Medulla oblongata (tissue), 1 donor: Measurements from ENCODE around the gene STUM.
"Not testable (repeated sequence)": the region's sequence is repeated elsewhere in the genome, so short reads cannot be mapped to it uniquely, and the experiment has no call there.

Experiments
- DNase-seq: peaks from one replicate; pipeline ENCODE4 v3.0.0-alpha.2; 2015; ENCODE audit errors: extremely low spot score

The STUM gene

DNA sequence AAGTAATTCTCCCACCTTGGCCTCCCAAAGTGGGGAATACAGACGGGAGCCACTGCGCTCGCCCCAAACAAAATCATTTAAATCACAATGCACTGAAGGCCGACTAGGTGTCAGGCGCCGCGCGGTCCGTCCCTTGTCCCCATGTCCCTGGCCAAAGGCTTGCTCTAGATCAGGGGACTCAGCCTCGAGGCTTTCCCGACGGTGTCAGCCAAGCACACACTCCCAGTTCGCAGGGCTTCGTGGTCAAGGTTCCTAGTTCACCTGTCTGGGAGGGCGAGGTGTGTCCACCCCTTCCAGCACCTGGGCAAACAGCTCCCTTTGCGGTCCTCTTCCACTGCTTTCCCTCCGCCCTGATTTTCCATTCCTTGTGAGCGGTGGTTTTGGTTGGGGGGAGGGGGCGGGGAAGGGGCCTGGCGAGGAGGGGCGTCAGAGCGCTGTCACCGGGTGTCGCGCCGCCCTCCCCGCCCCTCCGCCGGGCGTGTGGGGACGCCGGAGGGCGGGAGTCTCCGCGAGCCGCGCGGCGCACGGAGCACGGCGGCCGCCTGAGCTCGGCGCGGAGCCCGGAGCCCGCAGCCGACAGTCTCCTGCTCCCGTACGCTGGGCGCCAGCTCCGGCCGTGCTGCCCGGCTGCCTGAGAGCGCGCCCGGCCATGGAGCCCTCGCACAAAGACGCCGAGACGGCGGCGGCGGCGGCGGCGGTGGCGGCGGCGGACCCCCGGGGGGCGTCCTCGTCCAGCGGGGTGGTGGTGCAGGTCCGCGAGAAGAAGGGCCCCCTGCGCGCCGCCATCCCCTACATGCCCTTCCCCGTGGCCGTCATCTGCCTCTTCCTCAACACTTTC is at the start of gene STUM:
Gene STUM, plus strand, starts transcription at position 509 of the 838 bp plus-strand sequence. Its CDS starts 141 bp downstream, at position 650.
- peak; percentile 18 for DNase-seq

- not testable (repeated sequence) for DNase-seq
Measured at GRCh38 chr1:226499699-226500098, 48.9 kb upstream of the STUM start.

- no peak for DNase-seq
Measured at GRCh38 chr1:226506021-226506420, 42.5 kb upstream of the STUM start.

GRCh38 chr1:226506921-226507320 is 41.6 kb upstream of the STUM start:
- DNase-seq: no peak

DNA sequence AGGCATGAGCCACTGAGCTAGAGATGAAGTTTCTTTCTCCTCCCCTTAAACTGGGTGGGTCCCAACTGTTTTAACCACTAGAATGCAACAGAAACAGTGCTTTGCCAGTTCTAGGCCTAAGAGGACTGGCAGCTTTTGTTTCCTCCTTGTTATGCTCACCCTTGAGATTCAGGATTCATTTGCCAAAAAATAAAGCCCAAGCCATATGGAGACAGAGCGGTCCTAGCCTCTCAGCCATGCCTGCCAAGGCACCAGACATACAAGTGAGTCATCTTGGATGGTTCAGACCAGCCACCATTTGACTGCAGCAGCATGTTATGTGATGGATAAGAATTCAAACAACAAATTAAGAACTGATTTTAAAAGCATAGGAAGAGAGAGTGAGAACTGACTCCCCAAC is 38.1 kb upstream of the STUM start:
- DNase-seq: no peak

- no peak for DNase-seq
Measured at GRCh38 chr1:226511296-226511695, 37.3 kb upstream of the STUM start.

- no peak for DNase-seq
Measured at GRCh38 chr1:226512076-226512728, 36.4 kb upstream of the STUM start.

DNA sequence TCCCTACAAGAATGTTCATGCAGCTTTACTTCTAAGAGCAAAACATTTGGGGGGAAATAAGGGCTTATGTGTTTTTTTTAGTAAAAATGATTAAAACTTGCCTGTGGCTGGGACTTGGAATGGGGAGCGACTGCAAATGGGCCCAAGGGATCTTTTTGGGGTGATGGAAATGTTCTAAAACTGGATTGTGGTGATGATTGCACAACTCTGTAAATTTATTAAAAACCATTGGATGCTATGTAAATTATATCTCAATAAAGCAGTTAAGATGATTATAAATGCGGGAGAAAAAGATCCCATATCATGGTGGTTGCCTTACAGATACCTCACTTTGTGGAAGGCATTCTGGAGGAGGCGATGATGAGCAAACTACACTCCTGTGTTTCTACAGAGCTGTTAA is 30.2 kb upstream of the STUM start:
- DNase-seq: no peak

GRCh38 chr1:226519135-226519534 is 29.4 kb upstream of the STUM start:
- no peak for DNase-seq

GRCh38 chr1:226519716-226520598 is 28.6 kb upstream of the STUM start:
- no peak for DNase-seq

DNA sequence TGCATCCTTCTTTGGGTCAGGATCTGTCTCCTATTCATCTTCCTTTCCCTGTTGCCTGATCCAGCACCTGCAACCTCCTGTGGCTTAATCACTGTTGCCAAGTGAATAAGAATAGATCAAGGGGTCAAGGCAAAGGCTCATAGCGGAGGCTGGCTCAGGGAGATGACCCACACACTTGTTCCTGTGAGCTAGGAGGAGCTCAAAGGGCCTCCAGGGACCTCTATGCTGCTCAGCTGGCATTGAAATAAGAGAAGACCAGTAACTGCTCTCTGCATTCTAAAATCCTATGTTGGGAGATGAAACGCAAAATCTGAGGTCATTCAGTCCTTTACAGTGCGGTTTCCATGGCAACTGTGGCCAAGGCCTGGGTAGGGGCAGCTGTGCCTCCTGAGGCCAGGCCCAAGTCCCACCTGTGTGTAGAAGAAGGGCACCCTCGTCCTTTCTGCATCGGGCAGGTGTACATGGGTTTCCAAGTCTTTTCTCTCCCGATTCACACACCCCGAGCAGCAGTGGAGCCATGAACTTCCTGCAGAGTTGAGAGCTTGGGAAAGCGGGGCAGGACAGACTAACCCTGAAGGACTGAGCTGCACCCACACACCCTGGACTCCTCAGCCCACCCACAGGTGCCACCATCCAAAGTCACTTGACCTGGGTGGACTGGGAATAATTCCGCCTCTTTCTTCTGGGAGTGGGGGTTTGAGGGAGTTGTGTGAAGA is 27.8 kb upstream of the STUM start:
- DNase-seq: no peak

DNA sequence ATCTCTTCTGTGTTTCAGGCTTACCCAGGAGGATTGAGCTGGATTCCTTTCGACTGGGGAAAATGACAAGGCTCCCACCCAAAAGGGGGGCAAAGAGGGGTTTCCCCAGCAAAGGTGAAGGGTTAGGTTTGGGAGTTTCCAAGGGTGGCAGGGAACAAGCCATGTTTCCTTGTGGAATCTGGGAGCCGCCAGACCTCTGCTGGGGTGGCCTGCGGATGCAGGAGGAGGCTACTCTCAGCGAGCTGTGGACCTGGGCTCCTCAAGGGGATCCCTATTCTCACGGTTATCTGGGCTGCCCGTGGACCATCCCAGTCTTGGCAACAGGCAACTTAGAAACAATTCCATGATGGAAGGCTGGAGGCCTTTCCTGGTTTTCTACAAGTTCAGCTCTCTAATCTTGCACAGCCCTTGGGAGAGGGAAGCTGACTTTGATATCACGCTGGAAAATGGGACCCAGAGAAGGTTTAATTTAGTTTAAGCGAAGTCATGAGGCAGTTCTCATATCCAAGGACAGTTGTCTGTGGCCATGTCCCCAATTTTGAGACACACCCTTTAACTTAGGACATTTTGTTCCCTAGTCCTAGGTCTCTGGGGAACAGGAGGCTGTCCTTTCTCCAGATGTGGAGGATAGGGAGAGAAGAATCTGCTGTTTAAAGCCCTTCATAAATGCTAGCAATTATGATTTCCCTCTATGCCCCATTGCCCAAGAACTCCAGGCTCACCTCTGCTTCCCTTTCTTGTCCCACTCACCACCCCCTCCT is 24.7 kb upstream of the STUM start:
- DNase-seq: no peak

GRCh38 chr1:226524547-226524946 is 24.0 kb upstream of the STUM start:
- no peak for DNase-seq

GRCh38 chr1:226525750-226526149 is 22.8 kb upstream of the STUM start:
- no peak for DNase-seq

DNA sequence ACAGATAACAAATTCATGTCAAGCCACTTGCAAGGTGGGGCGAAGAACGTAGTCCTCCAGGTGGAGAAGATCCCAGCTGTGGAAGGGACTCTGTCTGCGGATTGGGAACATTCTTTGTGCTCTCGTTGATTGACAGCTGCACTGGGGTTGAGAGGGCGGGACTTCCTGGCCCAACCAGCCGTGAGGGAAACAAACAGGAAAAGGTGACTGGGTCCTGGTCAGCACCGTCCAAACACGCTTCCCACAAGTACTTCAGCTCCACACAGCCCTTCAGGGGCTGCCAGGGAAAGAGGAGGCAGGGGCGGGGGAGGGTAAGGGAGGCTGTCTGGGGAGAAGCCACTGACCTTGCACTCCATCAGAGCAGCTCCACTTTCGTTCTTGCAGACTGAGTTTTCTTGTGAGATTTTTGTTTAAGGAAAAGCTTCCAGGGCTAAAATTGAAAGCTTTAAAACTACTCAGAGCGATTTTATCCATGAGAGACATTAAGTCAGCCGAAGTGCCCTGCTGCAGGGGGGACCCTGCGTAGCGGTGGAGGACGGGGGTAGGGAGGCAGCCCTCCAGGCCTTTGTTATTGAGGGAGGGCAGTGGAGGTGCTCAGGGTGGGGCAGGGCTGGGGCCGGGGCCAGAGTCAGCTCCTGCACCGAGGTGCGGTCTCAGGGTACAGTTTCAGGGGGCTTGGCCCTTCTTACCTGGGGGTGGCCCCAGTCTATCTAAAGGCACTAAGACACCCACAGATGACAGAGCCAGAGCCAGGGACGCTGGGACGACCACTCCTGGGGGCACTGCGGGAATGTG is 21.6 kb upstream of the STUM start:
- no peak for DNase-seq

- no peak for DNase-seq
Measured at GRCh38 chr1:226529891-226530290, 18.7 kb upstream of the STUM start.

DNA sequence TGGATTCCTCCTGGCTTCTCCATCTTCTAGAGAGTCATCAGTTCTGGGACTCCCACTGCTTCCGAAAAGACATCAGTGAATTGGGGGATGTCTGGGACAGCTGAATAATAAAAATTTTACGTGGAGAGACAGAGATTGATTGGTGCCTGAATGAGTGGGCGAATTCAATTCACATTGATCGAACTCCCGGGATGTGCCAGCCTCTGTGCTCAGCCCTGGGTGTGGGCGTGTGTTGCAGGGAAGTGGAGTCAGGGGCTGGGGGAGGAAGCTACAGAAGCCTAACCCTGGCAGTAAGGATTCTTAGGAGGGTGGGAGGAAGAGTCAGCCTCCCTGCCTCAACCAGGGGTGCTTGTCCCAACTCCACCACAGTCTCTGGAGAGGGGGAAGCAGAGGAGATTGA is 18.0 kb upstream of the STUM start:
- DNase-seq: no peak

DNA sequence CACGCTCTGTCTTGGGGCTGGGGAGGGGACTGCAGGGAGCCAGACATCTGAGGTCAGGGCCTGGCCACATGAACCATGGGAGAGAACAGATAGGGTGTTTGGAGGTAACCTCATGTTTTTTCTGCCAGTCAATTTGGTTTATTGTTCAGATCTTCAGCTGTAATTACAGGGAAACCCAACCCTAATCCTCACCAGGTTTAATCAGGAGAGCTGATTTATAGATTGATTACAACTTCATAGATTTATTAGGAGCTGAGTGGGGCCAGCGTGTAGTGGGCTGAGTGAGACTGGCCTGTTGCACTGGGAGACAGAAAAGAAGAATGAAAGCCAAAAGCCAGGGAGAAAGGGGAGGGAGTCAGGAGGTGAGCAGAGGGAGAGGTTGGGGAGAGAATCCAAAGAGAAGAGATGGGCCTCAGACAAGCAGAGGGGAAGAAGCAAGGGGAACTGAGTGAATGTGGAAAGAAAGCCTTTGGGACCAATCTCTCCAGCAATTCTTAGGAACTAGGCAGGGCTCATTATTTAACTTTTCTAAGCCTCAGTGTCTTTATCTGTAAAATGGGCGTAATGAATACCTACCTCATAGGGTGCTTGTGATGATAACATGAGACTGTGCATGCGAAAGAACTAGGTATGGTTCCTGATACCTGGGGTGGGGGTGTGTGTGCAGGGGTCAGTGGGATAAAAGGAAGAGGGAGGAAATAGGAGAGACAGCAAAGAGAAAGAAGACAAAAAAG is 17.0 kb upstream of the STUM start:
- no peak for DNase-seq

DNA sequence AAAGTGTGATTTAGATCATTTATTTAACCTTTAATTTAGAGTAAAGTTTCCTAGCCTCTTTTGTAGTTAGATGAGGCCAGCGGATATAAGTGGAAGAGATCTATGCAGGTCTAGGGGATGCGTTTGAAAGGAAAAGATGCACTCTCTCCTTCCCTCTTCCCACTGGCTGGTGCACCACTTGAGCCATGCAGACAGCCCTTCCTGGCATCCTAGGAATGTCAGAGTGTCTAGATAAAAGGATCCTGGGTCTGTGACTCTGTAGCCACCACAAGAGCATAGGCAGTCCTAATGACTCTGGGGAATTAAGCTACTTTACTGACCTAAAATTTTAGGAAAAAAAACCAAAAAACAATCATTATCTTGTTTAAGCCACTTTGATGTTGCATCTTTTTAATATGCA is 16.0 kb upstream of the STUM start:
- DNase-seq: no peak
